SK-N-SH treated with all-trans-retinoic acid at 6 μM for 48 hours (cell line): ENCODE data around the gene PHIP.

Experiments
- ATAC-seq: fragments of 200-7000 bp; cut with Tn5 transposase; 3 replicates; pipeline ENCODE4 v1.9.1; 2020; ENCODE audit warnings: mild to moderate bottlenecking, moderate library complexity
- ARNTL ChIP-seq: fragments of 450-650 bp; formaldehyde crosslinking; IDR thresholded peaks from 2 replicates; pipeline ENCODE4 v1.5.0; 2020; ENCODE audit warnings: low read depth, mild to moderate bottlenecking, moderate library complexity, borderline replicate concordance
- BACH2 ChIP-seq: fragments of 250-450 bp; sonication (Bioruptor Pico); IDR thresholded peaks from 2 replicates; pipeline ENCODE4 v1.9.0; 2021; ENCODE audit warnings: mild to moderate bottlenecking, borderline replicate concordance
- CREB5 ChIP-seq: fragments of 250-450 bp; sonication (Bioruptor Pico); IDR thresholded peaks from 2 replicates; pipeline ENCODE4 v1.5.1; 2020; ENCODE audit warnings: low read depth, mild to moderate bottlenecking, moderate library complexity
- CSDC2 ChIP-seq: fragments of 250-450 bp; sonication (Bioruptor Pico); IDR thresholded peaks from 2 replicates; pipeline ENCODE4 v1.5.0; 2020; ENCODE audit warnings: mild to moderate bottlenecking, moderate library complexity
- ESRRG ChIP-seq: fragments of 250-450 bp; sonication (Bioruptor Pico); IDR thresholded peaks from 2 replicates; pipeline ENCODE4 v1.6.1; 2021; ENCODE audit warnings: mild to moderate bottlenecking
- GLIS3 ChIP-seq: fragments of 250-450 bp; sonication (Bioruptor Pico); IDR thresholded peaks from 2 replicates; pipeline ENCODE4 v1.5.0; 2020; ENCODE audit warnings: mild to moderate bottlenecking, moderate library complexity
- ISL1 ChIP-seq: fragments of 250-450 bp; sonication (Bioruptor Pico); IDR thresholded peaks from 2 replicates; pipeline ENCODE4 v2.1.2; 2022; ENCODE audit warnings: mild to moderate bottlenecking, moderate library complexity
- OSR1 ChIP-seq: fragments of 250-450 bp; sonication (Bioruptor Pico); IDR thresholded peaks from 2 replicates; pipeline ENCODE4 v1.8.0; 2022; ENCODE audit warnings: moderate library complexity, mild to moderate bottlenecking, inconsistent platforms
- PATZ1 ChIP-seq: fragments of 250-450 bp; sonication (Bioruptor Pico); IDR thresholded peaks from 2 replicates; pipeline ENCODE4 v1.8.0; 2020; ENCODE audit warnings: mild to moderate bottlenecking, moderate library complexity, borderline replicate concordance
- POU6F1 ChIP-seq: fragments of 250-450 bp; sonication (Bioruptor Pico); IDR thresholded peaks from 2 replicates; pipeline ENCODE4 v1.8.0; 2021; ENCODE audit warnings: low read depth, mild to moderate bottlenecking, moderate library complexity, borderline replicate concordance
- PPARA ChIP-seq: fragments of 250-450 bp; sonication (Bioruptor Pico); IDR thresholded peaks from 2 replicates; pipeline ENCODE4 v1.5.0; 2020; ENCODE audit warnings: mild to moderate bottlenecking, borderline replicate concordance
- RARB ChIP-seq: fragments of 250-450 bp; sonication (Bioruptor Pico); IDR thresholded peaks from 2 replicates; pipeline ENCODE4 v1.8.0; 2021; ENCODE audit warnings: mild to moderate bottlenecking, moderate library complexity
- SNAI2 ChIP-seq: fragments of 250-450 bp; sonication (Bioruptor Pico); IDR thresholded peaks from 2 replicates; pipeline ENCODE4 v1.5.0; 2020; ENCODE audit warnings: mild to moderate bottlenecking, moderate library complexity
- TCF4 ChIP-seq: fragments of 250-450 bp; sonication (Bioruptor Pico); IDR thresholded peaks from 2 replicates; pipeline ENCODE4 v1.8.0; 2021; ENCODE audit warnings: mild to moderate bottlenecking, moderate library complexity, borderline replicate concordance
- TSHZ2 ChIP-seq: fragments of 250-450 bp; sonication (Bioruptor Pico); IDR thresholded peaks from 2 replicates; pipeline ENCODE4 v1.5.0; 2020; ENCODE audit warnings: mild to moderate bottlenecking, moderate library complexity
- ZC3H10 ChIP-seq: fragments of 250-450 bp; sonication (Bioruptor Pico); IDR thresholded peaks from 2 replicates; pipeline ENCODE4 v1.5.1; 2021; ENCODE audit warnings: mild to moderate bottlenecking, moderate library complexity
- ZFP3 ChIP-seq: fragments of 250-450 bp; sonication (Bioruptor Pico); IDR thresholded peaks from 2 replicates; pipeline ENCODE4 v1.5.0; 2020; ENCODE audit warnings: mild to moderate bottlenecking, moderate library complexity
- ZFP30 ChIP-seq: fragments of 450-650 bp; formaldehyde crosslinking; IDR thresholded peaks from 2 replicates; pipeline ENCODE4 v1.5.0; 2022; ENCODE audit warnings: mild to moderate bottlenecking, moderate library complexity
- ZNF565 ChIP-seq: fragments of 450-650 bp; formaldehyde crosslinking; conservative IDR thresholded peaks from 2 replicates; pipeline ENCODE4 v1.5.0; 2020; ENCODE audit warnings: low read depth, mild to moderate bottlenecking, moderate library complexity
- ZNF70 ChIP-seq: fragments of 450-650 bp; formaldehyde crosslinking; IDR thresholded peaks from 2 replicates; pipeline ENCODE4 v1.5.0; 2020; ENCODE audit warnings: mild to moderate bottlenecking, moderate library complexity
- ZNF8 ChIP-seq: fragments of 450-650 bp; formaldehyde crosslinking; IDR thresholded peaks from 2 replicates; pipeline ENCODE4 v1.5.0; 2020; ENCODE audit warnings: mild to moderate bottlenecking, moderate library complexity
- TF ChIP-seq, protein P1 (sequence below): fragments of 250-450 bp; sonication (Bioruptor Pico); IDR thresholded peaks from 2 replicates; pipeline ENCODE4 v1.5.1; 2021; ENCODE audit warnings: mild to moderate bottlenecking, moderate library complexity

Gene PHIP

GRCh38 chr6:79066828-79067227 lies 11.2 kb downstream of the PHIP start:
- TF ChIP-seq ZC3H10 (CRISPR knock-in tag) (no peak), TCF4 (CRISPR knock-in tag) (no peak), BACH2 (CRISPR knock-in tag) (no peak), RARB (CRISPR knock-in tag) (no peak), ZNF565 (no peak), ZNF70 (no peak), SNAI2 (CRISPR knock-in tag) (no peak), ESRRG (CRISPR knock-in tag) (no peak), ISL1 (CRISPR knock-in tag) (no peak), POU6F1 (CRISPR knock-in tag) (no peak), CREB5 (no peak), ZFP30 (no peak)
- ATAC-seq = no peak

- ATAC-seq = no peak
- no peak for TF ChIP-seq PPARA (CRISPR knock-in tag)
- TF ChIP-seq ZC3H10 (CRISPR knock-in tag) = no peak
- TF ChIP-seq BACH2 (CRISPR knock-in tag) = no peak
- no peak for TF ChIP-seq ISL1 (CRISPR knock-in tag)
- no peak for TF ChIP-seq POU6F1 (CRISPR knock-in tag)
- no peak for TF ChIP-seq TCF4 (CRISPR knock-in tag)
- no peak for TF ChIP-seq ESRRG (CRISPR knock-in tag)
- TF ChIP-seq RARB (CRISPR knock-in tag) = no peak
- no peak for TF ChIP-seq ZFP30
- TF ChIP-seq SNAI2 (CRISPR knock-in tag) = no peak
- no peak for TF ChIP-seq TSHZ2 (CRISPR knock-in tag)
- no peak for TF ChIP-seq ZNF8 (CRISPR knock-in tag)
- TF ChIP-seq GLIS3 (CRISPR knock-in tag) = no peak
- no peak for TF ChIP-seq OSR1 (CRISPR knock-in tag)
- no peak for TF ChIP-seq ZFP3 (CRISPR knock-in tag)
- TF ChIP-seq, protein P1, sequence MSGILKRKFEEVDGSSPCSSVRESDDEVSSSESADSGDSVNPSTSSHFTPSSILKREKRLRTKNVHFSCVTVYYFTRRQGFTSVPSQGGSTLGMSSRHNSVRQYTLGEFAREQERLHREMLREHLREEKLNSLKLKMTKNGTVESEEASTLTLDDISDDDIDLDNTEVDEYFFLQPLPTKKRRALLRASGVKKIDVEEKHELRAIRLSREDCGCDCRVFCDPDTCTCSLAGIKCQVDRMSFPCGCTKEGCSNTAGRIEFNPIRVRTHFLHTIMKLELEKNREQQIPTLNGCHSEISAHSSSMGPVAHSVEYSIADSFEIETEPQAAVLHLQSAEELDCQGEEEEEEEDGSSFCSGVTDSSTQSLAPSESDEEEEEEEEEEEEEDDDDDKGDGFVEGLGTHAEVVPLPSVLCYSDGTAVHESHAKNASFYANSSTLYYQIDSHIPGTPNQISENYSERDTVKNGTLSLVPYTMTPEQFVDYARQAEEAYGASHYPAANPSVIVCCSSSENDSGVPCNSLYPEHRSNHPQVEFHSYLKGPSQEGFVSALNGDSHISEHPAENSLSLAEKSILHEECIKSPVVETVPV (CRISPR knock-in tag) = no peak
- no peak for TF ChIP-seq CSDC2 (CRISPR knock-in tag)
- no peak for TF ChIP-seq PATZ1 (CRISPR knock-in tag)
- TF ChIP-seq CREB5 = no peak
- no peak for TF ChIP-seq ARNTL
- TF ChIP-seq, all 23 proteins: peak for 0
These were observed 11.7 kb downstream of the PHIP start for GRCh38 chr6:79066330-79066729.
